DLD1 (cell line): ENCODE measurements around the gene TGOLN2.

Source experiments
- in situ Hi-C: cut with HindIII; loops from 2 replicates; pipeline ENCODE4 v1.10.0; 2017; ENCODE audit warnings: low sequenced_read_pairs

TGOLN2 gene

DNA sequence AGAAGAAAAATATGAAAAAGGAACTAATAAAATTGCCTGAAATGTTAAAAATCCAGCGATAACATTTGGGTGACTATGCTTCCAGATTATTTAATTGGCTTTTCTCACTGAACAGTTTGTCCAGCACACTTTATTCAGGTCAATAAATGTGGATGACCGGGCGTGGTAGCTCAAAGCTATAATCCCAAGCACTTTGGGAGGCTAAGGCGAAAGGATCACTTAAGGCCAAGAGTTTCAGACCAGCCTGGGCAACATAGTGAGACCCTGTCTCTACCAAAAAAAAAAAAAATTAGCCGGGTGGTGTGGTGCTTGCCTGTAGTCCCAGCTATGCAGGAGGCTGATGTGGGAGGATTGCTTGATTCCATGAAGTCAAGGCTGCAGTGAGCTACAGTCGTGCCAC, 55.4 kb downstream of the TGOLN2 start:
- in situ Hi-C loops = no loop called here

DNA sequence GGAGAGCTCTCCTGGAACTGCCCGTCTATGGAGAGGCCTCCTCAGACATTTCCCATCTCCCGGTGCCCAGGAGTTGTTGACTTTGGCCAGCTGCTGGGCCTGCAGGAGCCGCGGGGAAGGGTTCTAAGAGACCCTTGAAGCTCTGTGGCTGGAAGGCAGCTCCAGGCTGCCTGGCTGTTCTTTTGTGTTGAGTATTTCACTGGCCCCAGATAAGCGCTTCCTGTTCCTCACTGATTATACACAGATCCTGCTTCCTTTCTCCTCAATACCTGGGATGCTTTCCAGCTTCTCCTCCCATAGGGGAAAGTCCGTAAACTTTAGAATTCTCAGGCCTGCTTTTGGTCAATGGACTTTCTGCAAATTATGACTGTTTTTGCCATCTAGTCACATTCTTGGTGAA, 57.8 kb downstream of the TGOLN2 start:
- in situ Hi-C loops = no loop called here
